GM21717 (cell line): ENCODE measurements around the gene CREB1.
"Not testable (repeated sequence)": the region's sequence is repeated elsewhere in the genome, so short reads cannot be mapped to it uniquely, and the experiment has no call there.

Experiments used
- ATAC-seq: cut with Tn5 transposase; IDR thresholded peaks from one replicate; pipeline ENCODE4 v1.9.1; 2021; ENCODE audit warnings: mild to moderate bottlenecking, moderate library complexity; ENCODE audit not compliant: unreplicated experiment

CREB1 gene

GRCh38 chr2:207612714-207613113 is 83.0 kb downstream of the CREB1 start:
- no peak for ATAC-seq

DNA sequence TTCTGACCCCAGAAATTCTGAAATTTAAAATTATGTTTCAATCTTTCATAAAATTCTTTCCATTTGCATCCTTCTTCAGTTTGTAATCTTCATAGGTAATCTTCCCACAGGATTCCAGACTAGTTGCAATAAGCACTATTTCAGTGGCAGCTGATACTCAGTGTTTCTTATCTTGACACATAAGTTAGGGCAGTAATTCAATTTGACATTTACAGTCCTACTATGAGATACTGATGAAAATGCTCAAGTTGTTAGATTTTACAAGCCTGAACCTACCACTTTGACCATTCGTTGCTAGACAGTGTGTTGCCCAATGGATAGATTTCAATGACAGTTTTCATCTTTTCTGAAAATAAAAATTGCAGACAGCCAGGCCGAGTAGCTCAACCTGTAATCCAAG is 85.1 kb downstream of the CREB1 start:
- ATAC-seq, result no peak

GRCh38 chr2:207616185-207616584 is 86.4 kb downstream of the CREB1 start:
- ATAC-seq, result no peak

DNA sequence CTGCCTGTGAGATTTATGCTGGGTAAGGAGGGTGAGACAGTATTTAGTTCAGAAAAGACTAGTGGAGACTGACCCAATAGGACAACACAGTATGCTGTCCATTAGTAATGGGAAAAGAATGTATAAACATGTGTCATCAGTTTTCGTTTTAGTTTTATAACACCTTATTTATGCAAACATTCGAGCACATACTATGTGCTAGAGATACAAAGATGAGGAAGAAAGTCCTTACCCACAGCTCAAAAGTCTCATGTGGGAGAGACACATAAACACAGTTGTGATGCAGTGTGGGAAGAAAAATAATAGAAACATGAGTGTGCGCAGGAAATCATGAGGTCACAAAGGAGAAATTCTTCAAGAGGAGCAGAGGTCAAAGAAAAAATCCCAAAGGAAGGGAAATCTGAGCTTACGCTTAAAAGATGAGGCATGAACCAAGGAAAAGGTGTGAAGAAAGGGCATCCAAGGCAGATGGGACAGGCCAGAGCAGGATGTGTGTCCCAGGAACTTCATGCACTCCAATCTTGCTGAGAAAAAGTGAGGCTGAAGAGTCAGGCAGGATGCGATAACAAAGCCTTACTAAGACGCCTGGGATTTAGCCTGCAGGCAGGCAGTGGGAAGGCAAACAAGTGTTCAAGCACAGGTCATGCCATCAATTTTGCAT is 87.4 kb downstream of the CREB1 start:
- no peak for ATAC-seq

- no peak for ATAC-seq
Observed at GRCh38 chr2:207619764-207620203, 90.0 kb downstream of the CREB1 start.

DNA sequence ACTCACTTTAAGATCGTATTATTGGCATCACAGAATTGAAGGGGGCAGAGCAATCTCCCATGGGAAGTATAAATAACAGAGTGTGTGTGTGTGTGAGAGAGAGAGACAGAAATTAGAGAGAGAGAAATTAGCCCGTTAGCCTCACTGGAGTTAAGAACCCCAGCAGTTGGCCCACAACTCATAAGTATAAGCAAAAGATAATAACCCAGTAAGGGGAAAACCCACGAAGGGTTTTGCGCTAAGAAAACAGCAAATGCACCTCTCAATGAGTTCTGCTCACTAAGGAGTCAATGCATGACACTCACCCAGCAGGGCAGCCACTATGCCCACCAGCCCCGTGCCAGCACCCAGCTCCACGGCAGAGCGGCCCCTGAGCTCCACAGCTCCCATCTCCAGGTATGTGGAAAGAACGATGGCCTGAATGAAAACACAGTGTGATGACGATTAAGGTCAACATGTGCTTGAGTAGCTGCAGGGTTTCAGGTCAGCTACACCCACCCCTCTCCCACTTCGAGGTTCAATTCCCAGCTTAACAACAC is 91.8 kb downstream of the CREB1 start:
- ATAC-seq, result no peak

DNA sequence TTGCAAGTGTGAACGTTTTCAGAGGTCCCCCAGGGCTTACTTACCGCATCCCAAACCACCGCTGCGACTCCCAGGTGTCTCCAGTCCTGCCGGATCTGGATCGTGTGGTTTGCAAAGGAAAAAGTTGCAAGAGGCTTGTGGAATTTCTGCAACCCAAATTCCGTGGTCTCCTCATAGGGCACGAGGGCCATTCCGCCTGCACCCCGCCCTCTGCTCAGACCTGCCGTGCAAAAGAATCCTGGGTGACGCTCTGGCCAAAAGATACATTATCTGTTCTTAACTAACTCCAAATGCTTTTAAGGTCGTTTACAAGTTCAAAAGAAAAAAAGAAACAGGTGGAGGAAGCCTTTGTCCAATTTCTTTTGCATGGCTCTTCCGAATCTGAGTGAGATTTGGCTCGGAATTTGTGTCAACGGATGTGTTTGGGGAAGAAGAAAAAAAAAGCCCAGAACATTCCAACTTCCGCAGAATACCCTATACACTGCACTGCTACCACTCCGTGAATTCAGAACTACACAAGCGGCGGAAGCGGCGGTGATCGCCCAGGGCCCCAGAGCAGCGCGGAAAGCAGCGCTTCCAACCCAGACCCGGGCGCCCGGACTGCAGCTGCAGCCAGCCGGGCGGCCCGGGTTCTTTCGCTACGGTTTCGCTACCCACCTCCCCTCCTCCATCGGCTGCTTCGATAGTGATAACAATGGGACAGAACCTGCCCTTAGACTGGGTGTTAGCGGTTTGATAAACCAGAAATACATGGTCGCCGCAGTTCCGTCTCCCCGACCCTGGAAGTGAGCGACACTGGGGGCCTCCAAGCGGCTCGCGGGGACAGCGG is 94.6 kb downstream of the CREB1 start:
- peak; percentile 46 for ATAC-seq

DNA sequence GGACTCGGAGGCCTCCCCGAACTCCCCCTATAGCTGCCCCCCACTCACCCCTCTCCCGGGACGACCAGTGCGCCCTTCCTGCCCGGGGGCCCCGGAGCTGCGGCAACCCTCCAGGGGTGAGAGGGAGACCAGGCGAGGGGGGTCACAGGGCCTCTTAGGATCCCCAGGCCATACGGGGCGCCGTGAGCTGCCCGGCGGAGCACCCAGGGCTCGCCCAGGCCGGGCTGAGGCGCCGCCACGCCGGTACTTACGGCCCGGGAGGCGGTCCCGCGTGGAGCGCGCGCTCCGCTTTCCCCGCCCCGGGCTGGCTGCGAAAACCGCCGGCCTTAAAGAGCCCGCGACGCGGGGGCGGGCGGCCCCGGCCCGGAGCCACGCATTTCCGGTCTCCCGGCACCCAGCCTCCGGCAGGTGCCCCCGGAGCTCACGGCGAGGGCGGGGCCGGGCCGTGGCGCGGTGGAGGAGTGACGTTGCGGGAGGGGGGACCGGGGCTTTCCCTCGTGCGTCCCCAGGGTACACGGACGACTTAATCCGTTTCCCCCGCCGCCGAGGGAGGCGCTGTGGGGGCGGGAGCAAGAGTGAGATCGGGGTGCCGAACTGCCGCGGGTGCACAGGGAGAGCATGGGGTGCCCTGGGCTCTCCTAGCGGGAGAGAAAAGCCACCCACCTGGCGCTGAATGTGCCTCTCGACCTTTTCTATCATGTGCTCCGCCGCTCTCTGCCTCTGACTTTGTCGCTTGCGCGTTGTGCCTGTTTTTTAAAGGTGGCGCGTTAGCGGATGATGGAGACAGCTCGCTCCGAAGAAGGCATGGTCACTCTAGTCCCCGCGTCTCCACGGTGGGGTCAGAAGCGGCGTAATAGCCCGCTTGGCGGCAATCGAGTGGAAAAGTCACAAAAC is 95.5 kb downstream of the CREB1 start, which contains the start of gene METTL21A:
TSS of gene METTL21A (minus strand) at position 381 of the 894 bp plus-strand sequence. CDS start 1,019 bp downstream, outside the sequence.
- peak; percentile 59 for ATAC-seq

DNA sequence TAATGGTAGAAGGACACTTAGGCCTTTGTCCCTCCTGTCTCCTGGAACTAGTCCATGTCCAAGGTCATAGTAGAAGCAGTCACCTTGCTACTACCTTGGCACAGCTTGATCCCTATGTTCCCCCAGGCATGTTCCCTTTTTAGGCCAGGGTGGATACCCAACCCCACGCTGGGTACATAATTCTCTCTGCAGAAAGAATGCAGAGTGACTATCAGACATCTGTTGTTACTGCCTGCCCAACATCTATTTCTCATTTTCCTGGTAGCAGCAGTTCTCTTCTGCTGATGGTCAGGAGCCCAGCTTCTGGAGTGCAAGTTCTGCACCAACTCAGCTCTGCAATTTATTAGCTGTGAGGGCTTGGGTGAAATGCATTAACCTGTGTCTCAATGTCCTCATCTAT is 99.8 kb downstream of the CREB1 start:
- no peak for ATAC-seq

- ATAC-seq, result no peak
Observed at GRCh38 chr2:207630491-207630890, 100.7 kb downstream of the CREB1 start.

GRCh38 chr2:207632575-207633493 is 103.1 kb downstream of the CREB1 start:
- ATAC-seq, result no peak

- ATAC-seq, result no peak
Observed at GRCh38 chr2:207633686-207634085, 103.9 kb downstream of the CREB1 start.

DNA sequence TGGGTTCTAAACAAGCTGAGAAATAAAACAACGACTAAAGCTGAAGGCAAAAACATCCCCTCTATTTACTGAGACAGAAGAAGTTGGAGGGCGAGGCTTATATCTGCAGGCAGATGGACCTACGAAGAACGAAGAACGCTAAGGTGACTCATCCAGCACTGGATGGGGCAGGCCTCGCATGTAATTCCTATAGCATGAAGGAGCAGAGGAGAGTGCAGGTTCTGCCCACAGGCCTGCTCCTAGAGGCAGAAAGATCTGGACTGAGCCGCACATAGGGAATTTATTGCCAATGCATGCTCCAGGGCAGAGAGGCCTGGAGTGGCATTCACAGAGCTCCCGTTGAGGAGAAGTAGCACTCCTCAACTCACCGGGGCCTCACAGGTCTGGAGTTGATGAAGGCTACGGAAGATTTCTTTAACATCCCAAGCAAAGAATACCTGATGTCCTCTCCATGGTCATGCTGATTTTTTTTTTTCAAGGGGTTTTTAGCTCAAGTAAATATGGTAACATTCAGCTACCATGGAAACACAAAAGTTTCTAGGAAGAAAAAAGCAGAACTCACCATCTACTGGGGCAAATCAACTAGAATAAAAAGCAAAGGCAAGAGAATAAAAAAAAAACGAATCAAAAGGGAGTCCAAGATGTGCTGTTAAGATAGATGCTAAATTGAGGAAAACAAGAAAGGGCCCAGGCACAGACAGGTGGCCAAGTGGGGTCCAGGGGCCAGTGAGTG is 105.9 kb downstream of the CREB1 start:
- no peak for ATAC-seq

DNA sequence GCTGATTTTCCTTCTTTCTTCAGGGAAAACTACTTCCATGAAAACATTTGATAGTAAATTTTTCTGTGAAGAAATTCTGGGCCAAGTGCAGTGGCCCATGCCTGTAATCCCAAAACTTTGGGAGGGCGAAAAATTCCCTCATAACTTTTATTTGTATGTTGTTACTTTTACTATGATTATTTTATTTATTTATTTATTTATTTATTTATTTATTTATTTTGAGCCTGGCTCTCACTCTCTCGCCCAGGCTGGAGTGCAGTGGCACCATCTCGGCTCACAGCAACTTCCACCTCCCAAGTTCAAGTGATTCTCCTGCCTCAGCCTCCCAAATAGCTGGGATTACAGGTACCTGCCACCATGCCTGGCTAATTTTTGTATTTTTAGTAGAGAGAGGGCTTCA is 109.5 kb downstream of the CREB1 start:
- not testable (repeated sequence) for ATAC-seq

- no peak for ATAC-seq
Observed at GRCh38 chr2:207640160-207640559, 110.4 kb downstream of the CREB1 start.

- no peak for ATAC-seq
Observed at GRCh38 chr2:207640661-207641060, 110.9 kb downstream of the CREB1 start.

- ATAC-seq, result no peak
Observed at GRCh38 chr2:207643892-207644291, 114.1 kb downstream of the CREB1 start.

GRCh38 chr2:207646582-207646981 is 116.8 kb downstream of the CREB1 start:
- not testable (repeated sequence) for ATAC-seq
